Activated CD4-positive, alpha-beta T cell treated with anti-CD3 and anti-CD28 coated beads, Interleukin-2, amount 50 U/mL, for 4 hours (primary cell): Measurements from ENCODE around the gene ZNF182.
"Not testable (repeated sequence)": the region's sequence is repeated elsewhere in the genome, so short reads cannot be mapped to it uniquely, and the experiment has no call there.

Source experiments
- DNase-seq, 2 experiments: peaks; one replicate each; pipeline ENCODE4 v3.0.0-alpha.2; 2020

The ZNF182 gene

GRCh38 chrX:47992669-47993068 lies 11.1 kb downstream of the ZNF182 start:
- no peak for DNase-seq

- DNase-seq = no peak
Observed at GRCh38 chrX:47992095-47992380, 11.8 kb downstream of the ZNF182 start.

GRCh38 chrX:47991263-47992094 lies 12.3 kb downstream of the ZNF182 start:
- DNase-seq = no peak

GRCh38 chrX:47976254-47977151 lies 27.3 kb downstream of the ZNF182 start:
- no peak for DNase-seq

GRCh38 chrX:47973235-47973634 lies 30.6 kb downstream of the ZNF182 start:
- DNase-seq = no peak

GRCh38 chrX:47965526-47965925 lies 38.3 kb downstream of the ZNF182 start:
- not testable (repeated sequence) for DNase-seq

GRCh38 chrX:47961830-47962229 lies 42.0 kb downstream of the ZNF182 start:
- DNase-seq = not testable (repeated sequence)

GRCh38 chrX:47960406-47960805 lies 43.4 kb downstream of the ZNF182 start:
- DNase-seq = no peak

GRCh38 chrX:47958761-47959342 lies 44.9 kb downstream of the ZNF182 start:
- peak in 1 of 2 experiments; percentile 4 for DNase-seq

GRCh38 chrX:47958206-47958605 lies 45.6 kb downstream of the ZNF182 start:
- not testable (repeated sequence) for DNase-seq

- DNase-seq = no peak
Observed at GRCh38 chrX:47956016-47956415, 47.8 kb downstream of the ZNF182 start.

GRCh38 chrX:47955295-47955694 lies 48.5 kb downstream of the ZNF182 start:
- not testable (repeated sequence) for DNase-seq

GRCh38 chrX:47941423-47941822 lies 62.4 kb downstream of the ZNF182 start:
- DNase-seq = no peak

GRCh38 chrX:47940448-47940847 lies 63.3 kb downstream of the ZNF182 start:
- DNase-seq = no peak

- DNase-seq = no peak
Observed at GRCh38 chrX:47936940-47937317, 66.9 kb downstream of the ZNF182 start.

GRCh38 chrX:47936224-47936939 lies 67.4 kb downstream of the ZNF182 start:
- DNase-seq = no peak

- DNase-seq = no peak
Observed at GRCh38 chrX:47933946-47934345, 69.8 kb downstream of the ZNF182 start.

GRCh38 chrX:47931970-47932369 lies 71.8 kb downstream of the ZNF182 start:
- not testable (repeated sequence) for DNase-seq

GRCh38 chrX:47927212-47927611 lies 76.6 kb downstream of the ZNF182 start:
- no peak for DNase-seq
